Transverse colon (tissue), 4 donors: ENCODE data around the gene GALNT12.

ENCODE experiments used
- CTCF ChIP-seq, 5 experiments: fragments of 200-600 bp in 3 of 5; fragments of 450-650 bp in 2 of 5; sonication (generic) in 3 of 5; IDR thresholded peaks; 1 replicate in 2 of 5; 2 replicates in 3 of 5; pipeline ENCODE4 v1.5.1; 2016 to 2017; ENCODE audit warnings: antibody characterized with exemption in 5 of 5, inconsistent platforms in 3 of 5, mild to moderate bottlenecking in 2 of 5, moderate library complexity in 1 of 5
- EP300 ChIP-seq: sonication (generic); formaldehyde crosslinking; IDR thresholded peaks from one replicate; pipeline ENCODE4 v1.6.1; 2017; ENCODE audit warnings: antibody characterized with exemption, low read depth
- POLR2A ChIP-seq: fragments of 450-650 bp; IDR thresholded peaks from one replicate; pipeline ENCODE4 v1.6.1; 2016; ENCODE audit warnings: antibody characterized with exemption, mild to moderate bottlenecking, moderate library complexity
- POLR2AphosphoS5 ChIP-seq, 3 donors: sonication (generic); formaldehyde crosslinking; IDR thresholded peaks; one replicate each; pipeline ENCODE4 v1.6.1; 2016; ENCODE audit warnings: antibody characterized with exemption in 3 of 3

- TF ChIP-seq POLR2A: no peak
- TF ChIP-seq CTCF (IDR thresholded peaks at IDR 0.05): no peak
- TF ChIP-seq POLR2AphosphoS5 (IDR thresholded peaks at IDR 0.05): no peak
- TF ChIP-seq EP300: no peak
These were observed 15.2 kb downstream of the GALNT12 start for GRCh38 chr9:98822661-98823060.
